Stimulated activated CD8-positive, alpha-beta memory T cell treated with anti-CD3 and anti-CD28 coated beads, Interleukin-15, amount 100 ng/mL, for 4 hours (primary cell): ENCODE data around the gene SLMAP.
A peak's percentile ranks its signal among the peaks of the same experiment; 100 is the strongest.

ENCODE experiments used
- DNase-seq, 2 donors: peaks; one replicate each; pipeline ENCODE4 v3.0.0-alpha.2; 2020; ENCODE audit warnings: low read depth in 2 of 2

SLMAP gene

GRCh38 chr3:57755741-57756527 is at the start of gene SLMAP:
SLMAP (plus strand) TSS chr3:57756309; CDS start chr3:57757652, 1,343 bp downstream.
- DNase-seq: peak; percentile 89 to 94

GRCh38 chr3:57706462-57706861 is 49.6 kb upstream of the SLMAP start:
- DNase-seq: no peak

- DNase-seq: no peak
These were observed 47.1 kb upstream of the SLMAP start for GRCh38 chr3:57709031-57709430.

- no peak for DNase-seq
These were observed 46.5 kb upstream of the SLMAP start for GRCh38 chr3:57709559-57709958.

- DNase-seq: no peak
These were observed 40.4 kb upstream of the SLMAP start for GRCh38 chr3:57715686-57716085.

GRCh38 chr3:57717205-57717868 is 38.8 kb upstream of the SLMAP start:
- no peak for DNase-seq

GRCh38 chr3:57718118-57718517 is 38.0 kb upstream of the SLMAP start:
- DNase-seq: no peak

- DNase-seq: no peak
These were observed 29.7 kb upstream of the SLMAP start for GRCh38 chr3:57726397-57726796.

- no peak for DNase-seq
These were observed 29.0 kb upstream of the SLMAP start for GRCh38 chr3:57727106-57727505.

GRCh38 chr3:57729334-57730045 is 26.6 kb upstream of the SLMAP start:
- DNase-seq: no peak

GRCh38 chr3:57730682-57731081 is 25.4 kb upstream of the SLMAP start:
- DNase-seq: no peak

- DNase-seq: no peak
These were observed 24.8 kb upstream of the SLMAP start for GRCh38 chr3:57731311-57731710.

- DNase-seq: no peak
These were observed 22.3 kb upstream of the SLMAP start for GRCh38 chr3:57733790-57734189.

GRCh38 chr3:57735405-57735804 is 20.7 kb upstream of the SLMAP start:
- no peak for DNase-seq

- DNase-seq: no peak
These were observed 18.3 kb upstream of the SLMAP start for GRCh38 chr3:57737840-57738239.

GRCh38 chr3:57738391-57738790 is 17.7 kb upstream of the SLMAP start:
- DNase-seq: no peak

- no peak for DNase-seq
These were observed 16.1 kb upstream of the SLMAP start for GRCh38 chr3:57740027-57740426.

GRCh38 chr3:57743496-57743895 is 12.6 kb upstream of the SLMAP start:
- DNase-seq: no peak

GRCh38 chr3:57745101-57745500 is 11.0 kb upstream of the SLMAP start:
- no peak for DNase-seq

GRCh38 chr3:57746156-57747010 is 9.7 kb upstream of the SLMAP start:
- DNase-seq: no peak

GRCh38 chr3:57749542-57749941 is 6.6 kb upstream of the SLMAP start:
- no peak for DNase-seq

- DNase-seq: no peak
These were observed 3.8 kb upstream of the SLMAP start for GRCh38 chr3:57752307-57752706.
